Measurements from ENCODE around the gene ABLIM1. TPM values are rescaled to one million over a fixed set of nuclear protein-coding genes. Genes with fewer than 3 reads are reported as not detected.

ABLIM1 gene
- total and polyA plus RNA-seq, 2 of the 13 experiments (the other 11 are each of a cell fraction or from before 2014, with no cell fraction given): 59.4 to 92.7 TPM

DNA sequence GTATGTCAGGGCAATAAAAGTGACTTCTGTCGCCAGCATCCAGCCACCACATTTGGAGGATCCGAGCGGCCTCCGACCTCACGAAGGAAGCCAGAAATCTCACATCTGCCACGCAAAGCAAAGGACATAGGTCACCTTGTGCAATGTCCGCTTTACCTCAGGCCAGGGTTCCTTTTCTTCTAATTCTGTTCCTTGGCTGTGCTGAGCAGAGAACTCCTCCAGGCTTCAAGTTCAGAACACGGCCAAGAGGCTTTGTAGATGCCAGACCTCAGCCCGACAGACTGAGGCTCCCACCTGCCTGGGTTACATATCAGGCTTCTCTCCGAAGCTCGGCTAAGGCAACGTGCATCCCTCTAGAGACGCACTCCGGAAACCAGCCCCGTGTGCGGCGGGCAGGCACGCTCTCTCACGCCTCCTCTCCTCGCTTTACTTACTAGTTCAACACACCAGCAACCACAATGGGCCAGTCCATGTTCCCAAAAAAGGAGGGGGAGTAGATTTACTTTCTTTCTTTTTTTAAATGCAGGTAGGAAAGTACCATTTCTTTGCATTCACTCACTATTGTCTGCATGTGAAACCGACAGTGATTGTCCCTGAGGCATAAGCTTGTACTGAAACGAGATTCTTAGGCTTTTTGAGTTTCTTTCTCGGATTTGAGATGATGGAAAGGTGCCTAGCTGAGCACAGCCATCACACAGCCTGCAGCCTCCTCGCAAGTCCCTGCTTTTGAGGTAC, 131.4 kb downstream of the ABLIM1 start (continued):
- TF ChIP-seq NFATC3 (CRISPR knock-in tag; IDR thresholded peaks at IDR 0.05): no peak
- peak; percentile 96 for TF ChIP-seq SALL1 (CRISPR knock-in tag; IDR thresholded peaks at IDR 0.05)
- 0 out of 2 replicates have a peak, but pooled peaks have one; percentile 28 for TF ChIP-seq SMYD3 (CRISPR knock-in tag; IDR thresholded peaks at IDR 0.05)
- TF ChIP-seq, protein P1, sequence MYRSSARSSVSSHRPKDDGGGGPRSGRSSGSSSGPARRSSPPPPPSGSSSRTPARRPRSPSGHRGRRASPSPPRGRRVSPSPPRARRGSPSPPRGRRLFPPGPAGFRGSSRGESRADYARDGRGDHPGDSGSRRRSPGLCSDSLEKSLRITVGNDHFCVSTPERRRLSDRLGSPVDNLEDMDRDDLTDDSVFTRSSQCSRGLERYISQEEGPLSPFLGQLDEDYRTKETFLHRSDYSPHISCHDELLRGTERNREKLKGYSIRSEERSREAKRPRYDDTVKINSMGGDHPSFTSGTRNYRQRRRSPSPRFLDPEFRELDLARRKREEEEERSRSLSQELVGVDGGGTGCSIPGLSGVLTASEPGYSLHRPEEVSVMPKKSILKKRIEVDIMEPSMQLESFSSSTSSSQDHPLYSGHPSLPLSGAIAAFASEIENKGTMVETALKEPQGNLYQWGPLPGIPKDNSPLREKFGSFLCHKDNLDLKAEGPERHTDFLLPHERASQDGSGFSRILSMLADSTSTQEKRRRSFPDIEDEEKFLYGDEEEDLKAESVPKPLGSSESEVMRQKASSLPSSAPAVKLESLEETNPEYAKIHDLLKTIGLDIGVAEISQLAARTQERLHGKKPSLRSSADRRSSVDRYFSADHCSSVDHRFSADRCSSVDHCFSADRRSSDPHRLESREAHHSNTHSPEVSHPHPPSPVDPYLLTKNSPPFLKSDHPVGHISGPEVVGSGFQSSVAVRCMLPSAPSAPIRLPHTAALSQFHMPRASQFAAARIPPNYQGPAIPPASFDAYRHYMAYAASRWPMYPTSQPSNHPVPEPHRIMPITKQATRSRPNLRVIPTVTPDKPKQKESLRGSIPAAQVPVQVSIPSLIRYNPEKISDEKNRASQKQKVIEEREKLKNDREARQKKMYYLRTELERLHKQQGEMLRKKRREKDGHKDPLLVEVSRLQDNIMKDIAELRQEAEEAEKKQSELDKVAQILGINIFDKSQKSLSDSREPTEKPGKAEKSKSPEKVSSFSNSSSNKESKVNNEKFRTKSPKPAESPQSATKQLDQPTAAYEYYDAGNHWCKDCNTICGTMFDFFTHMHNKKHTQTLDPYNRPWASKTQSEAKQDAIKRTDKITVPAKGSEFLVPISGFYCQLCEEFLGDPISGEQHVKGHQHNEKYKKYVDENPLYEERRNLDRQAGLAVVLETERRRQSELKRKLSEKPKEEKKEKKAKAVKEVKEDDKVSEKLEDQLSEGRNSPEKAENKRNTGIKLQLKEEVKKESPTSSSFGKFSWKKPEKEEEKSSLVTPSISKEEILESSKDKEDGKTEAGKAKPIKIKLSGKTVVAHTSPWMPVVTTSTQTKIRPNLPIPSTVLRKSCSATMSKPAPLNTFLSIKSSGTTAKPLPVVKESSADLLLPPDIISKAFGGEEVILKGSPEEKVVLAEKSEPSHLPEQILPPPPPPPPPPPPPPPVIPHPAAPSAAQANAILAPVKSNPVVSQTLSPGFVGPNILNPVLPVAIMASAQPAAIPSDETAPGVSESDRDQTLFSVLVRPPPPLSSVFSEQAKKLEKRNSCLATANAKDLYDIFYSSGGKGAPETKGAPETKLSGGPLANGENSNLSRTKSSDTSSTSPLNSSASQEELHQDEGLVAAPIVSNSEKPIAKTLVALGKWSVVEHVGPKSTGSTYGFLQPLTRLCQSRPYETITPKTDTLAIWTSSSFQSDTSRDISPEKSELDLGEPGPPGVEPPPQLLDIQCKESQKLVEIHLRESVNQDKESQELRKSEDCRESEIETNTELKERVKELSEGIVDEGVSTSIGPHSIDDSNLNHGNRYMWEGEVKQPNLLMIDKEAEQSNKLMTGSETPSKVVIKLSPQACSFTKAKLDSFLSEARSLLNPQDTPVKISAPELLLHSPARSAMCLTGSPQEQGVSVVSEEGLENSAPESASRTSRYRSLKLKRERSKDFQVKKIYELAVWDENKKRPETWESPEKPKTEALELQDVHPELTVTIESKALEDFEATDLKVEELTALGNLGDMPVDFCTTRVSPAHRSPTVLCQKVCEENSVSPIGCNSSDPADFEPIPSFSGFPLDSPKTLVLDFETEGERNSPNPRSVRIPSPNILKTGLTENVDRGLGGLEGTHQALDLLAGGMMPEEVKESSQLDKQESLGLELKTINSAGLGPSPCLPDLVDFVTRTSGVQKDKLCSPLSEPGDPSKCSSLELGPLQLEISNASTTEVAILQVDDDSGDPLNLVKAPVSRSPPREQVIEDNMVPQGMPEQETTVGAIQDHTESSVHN (CRISPR knock-in tag; IDR thresholded peaks at IDR 0.05): 0 out of 2 replicates have a peak, but pooled peaks have one; percentile 77
- peak; percentile 58; the same call in 1 of the 2 replicates for TF ChIP-seq ZNF773 (CRISPR knock-in tag; IDR thresholded peaks at IDR 0.05; ENCODE audit: borderline replicate concordance)
- TF ChIP-seq SUZ12 (IDR thresholded peaks at IDR 0.05; ENCODE audit: low read depth, low read length): no peak
- TF ChIP-seq ZNF432 (CRISPR knock-in tag; IDR thresholded peaks at IDR 0.05; ENCODE audit: borderline replicate concordance): no peak
- TF ChIP-seq ZSCAN31 (CRISPR knock-in tag; IDR thresholded peaks at IDR 0.05; ENCODE audit: low read depth): peak; percentile 72; the same call in 1 of the 2 replicates
- TF ChIP-seq, protein P2, sequence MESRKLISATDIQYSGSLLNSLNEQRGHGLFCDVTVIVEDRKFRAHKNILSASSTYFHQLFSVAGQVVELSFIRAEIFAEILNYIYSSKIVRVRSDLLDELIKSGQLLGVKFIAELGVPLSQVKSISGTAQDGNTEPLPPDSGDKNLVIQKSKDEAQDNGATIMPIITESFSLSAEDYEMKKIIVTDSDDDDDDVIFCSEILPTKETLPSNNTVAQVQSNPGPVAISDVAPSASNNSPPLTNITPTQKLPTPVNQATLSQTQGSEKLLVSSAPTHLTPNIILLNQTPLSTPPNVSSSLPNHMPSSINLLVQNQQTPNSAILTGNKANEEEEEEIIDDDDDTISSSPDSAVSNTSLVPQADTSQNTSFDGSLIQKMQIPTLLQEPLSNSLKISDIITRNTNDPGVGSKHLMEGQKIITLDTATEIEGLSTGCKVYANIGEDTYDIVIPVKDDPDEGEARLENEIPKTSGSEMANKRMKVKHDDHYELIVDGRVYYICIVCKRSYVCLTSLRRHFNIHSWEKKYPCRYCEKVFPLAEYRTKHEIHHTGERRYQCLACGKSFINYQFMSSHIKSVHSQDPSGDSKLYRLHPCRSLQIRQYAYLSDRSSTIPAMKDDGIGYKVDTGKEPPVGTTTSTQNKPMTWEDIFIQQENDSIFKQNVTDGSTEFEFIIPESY (CRISPR knock-in tag; IDR thresholded peaks at IDR 0.05): 0 out of 2 replicates have a peak, but pooled peaks have one; percentile 36
- TF ChIP-seq, protein P3, sequence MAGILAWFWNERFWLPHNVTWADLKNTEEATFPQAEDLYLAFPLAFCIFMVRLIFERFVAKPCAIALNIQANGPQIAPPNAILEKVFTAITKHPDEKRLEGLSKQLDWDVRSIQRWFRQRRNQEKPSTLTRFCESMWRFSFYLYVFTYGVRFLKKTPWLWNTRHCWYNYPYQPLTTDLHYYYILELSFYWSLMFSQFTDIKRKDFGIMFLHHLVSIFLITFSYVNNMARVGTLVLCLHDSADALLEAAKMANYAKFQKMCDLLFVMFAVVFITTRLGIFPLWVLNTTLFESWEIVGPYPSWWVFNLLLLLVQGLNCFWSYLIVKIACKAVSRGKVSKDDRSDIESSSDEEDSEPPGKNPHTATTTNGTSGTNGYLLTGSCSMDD (CRISPR knock-in tag; IDR thresholded peaks at IDR 0.05): no peak
- no peak for TF ChIP-seq TP53 (CRISPR knock-in tag; conservative IDR thresholded peaks at IDR 0.05)
- TF ChIP-seq THYN1 (CRISPR knock-in tag; IDR thresholded peaks at IDR 0.05; ENCODE audit: borderline replicate concordance, low read depth): no peak
- no peak for TF ChIP-seq MTA3 (CRISPR knock-in tag; IDR thresholded peaks at IDR 0.05)
- peak; percentile 23; the same call in 1 of the 2 replicates for TF ChIP-seq FOXK1 (CRISPR knock-in tag; IDR thresholded peaks at IDR 0.05; ENCODE audit: borderline replicate concordance, low read depth)
- TF ChIP-seq NFIB (CRISPR knock-in tag; IDR thresholded peaks at IDR 0.05; ENCODE audit: borderline replicate concordance): no peak
- TF ChIP-seq FOXA1 (IDR thresholded peaks at IDR 0.05): no peak
- no peak for TF ChIP-seq FOXA1 (CRISPR knock-in tag; IDR thresholded peaks at IDR 0.05)
- no peak for TF ChIP-seq ZNF776 (CRISPR knock-in tag; IDR thresholded peaks at IDR 0.05)
- TF ChIP-seq ZNF766 (CRISPR knock-in tag; IDR thresholded peaks at IDR 0.05; ENCODE audit: borderline replicate concordance): 0 out of 2 replicates have a peak, but pooled peaks have one; percentile 69

Measured in HepG2 (cell line).